ENCODE results near the gene TMEM132A. TPM values are rescaled to one million over a fixed set of nuclear protein-coding genes. Genes with fewer than 3 reads are reported as not detected.

Gene TMEM132A
- total RNA-seq, 1 experiment from 2014 or later: 95.5 TPM

DNA sequence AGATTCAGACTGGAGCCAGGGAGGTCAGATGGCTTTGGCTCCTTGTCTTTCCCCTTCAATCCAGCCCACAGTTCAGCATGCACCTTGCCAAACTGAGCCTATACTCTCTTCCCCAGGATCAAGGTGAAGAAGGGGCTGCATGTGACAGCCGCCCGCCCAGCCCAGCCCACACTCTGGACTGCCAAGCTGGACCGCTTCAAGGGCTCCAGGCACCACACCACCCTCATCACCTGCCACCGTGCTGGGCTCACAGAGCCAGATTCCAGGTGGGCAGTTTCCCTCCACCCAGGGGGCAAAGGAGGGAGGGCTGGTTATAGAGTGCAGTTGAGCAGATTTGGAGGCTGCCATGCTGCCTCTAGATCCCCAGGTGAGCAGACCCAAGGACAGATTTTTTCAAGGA is 6.1 kb downstream of the TMEM132A start:
- Histone ChIP-seq H4K91ac (ENCODE audit: insufficient read length, low read depth, low read length) (no peak overlapping the region), H3K18ac (ENCODE audit: insufficient read length, low read depth, low read length) (no peak overlapping the region), H3K4me2 (ENCODE audit: insufficient read depth, insufficient read length, low read length) (no peak overlapping the region), H3K79me1 (ENCODE audit: insufficient read depth, low read depth, low read length, poor library complexity, severe bottlenecking) (no peaks in the 10 kb centered on the region), H2BK12ac (ENCODE audit: insufficient read length, low read depth, low read length) (no peak overlapping the region), H3K23ac (ENCODE audit: insufficient read length, low read depth, low read length) (no peak overlapping the region), H3K56ac (ENCODE audit: insufficient read length, low read depth, low read length) (no peak overlapping the region), H2BK15ac (ENCODE audit: low read depth, low read length) (no peak overlapping the region), H4K20me1 (ENCODE audit: control insufficient read depth, insufficient read depth, insufficient read length) (no peaks in the 10 kb centered on the region), H3T11ph (ENCODE audit: low read length) (no peak overlapping the region), H3K14ac (ENCODE audit: insufficient read depth, low read length) (no peak overlapping the region), H4K5ac (ENCODE audit: insufficient read length, low read depth, low read length) (no peak overlapping the region), H2BK20ac (ENCODE audit: low read depth, low read length, poor library complexity, severe bottlenecking) (no peak overlapping the region), H3K27me3 (ENCODE audit: insufficient read depth, low read length) (no peaks in the 10 kb centered on the region), H2AFZ (ENCODE audit: low read length) (no peak overlapping the region), H3K4ac (ENCODE audit: low read depth, low read length) (no peak overlapping the region), H2AK5ac (ENCODE audit: insufficient read length, low read length) (no peak overlapping the region), H3K9ac (ENCODE audit: extremely low read depth, insufficient read length, low read length) (no peak overlapping the region), H4K8ac (replicated peaks; ENCODE audit: insufficient read length, low read depth, low read length) (no peak overlapping the region), H2BK120ac (ENCODE audit: low read depth, low read length, poor library complexity, severe bottlenecking) (no peak overlapping the region), H3K9me3 (ENCODE audit: control insufficient read depth, low read depth, low read length) (no peaks in the 10 kb centered on the region), H3K23me2 (ENCODE audit: insufficient read length, low read depth, low read length, poor library complexity, severe bottlenecking) (peaks cover 2% of the 10 kb centered on the region), H3K79me2 (ENCODE audit: insufficient read depth, low read length) (no peaks in the 10 kb centered on the region), H3K27ac (ENCODE audit: insufficient read length, low read depth, low read length) (no peak overlapping the region), H2BK5ac (ENCODE audit: insufficient read length, low read length) (no peak overlapping the region), H3K4me1 (ENCODE audit: insufficient read depth, low read length) (peaks cover 2% of the 10 kb centered on the region; the same call in 1 of the 2 replicates)
- no peaks in the 10 kb centered on the region; the same call in none of the 2 replicates for H3K27me3 Mint-ChIP-seq (ENCODE audit: low read depth)
- H3K4me1 Mint-ChIP-seq: peaks cover 18 to 24% of the 10 kb centered on the region in 2 experiments
- DNase-seq: no peak
- H3K4me3 Mint-ChIP-seq: no peak overlapping the region
- H3K36me3 Mint-ChIP-seq (ENCODE audit: insufficient read depth in 1 of 3, low read depth in 3 of 3): peaks cover 35 to 67% (median 56%) of the 10 kb centered on the region in 3 experiments; a peak in 6 of 7 replicates
- H3K9me3 Mint-ChIP-seq: no peaks in the 10 kb centered on the region
- TF ChIP-seq, protein P1, sequence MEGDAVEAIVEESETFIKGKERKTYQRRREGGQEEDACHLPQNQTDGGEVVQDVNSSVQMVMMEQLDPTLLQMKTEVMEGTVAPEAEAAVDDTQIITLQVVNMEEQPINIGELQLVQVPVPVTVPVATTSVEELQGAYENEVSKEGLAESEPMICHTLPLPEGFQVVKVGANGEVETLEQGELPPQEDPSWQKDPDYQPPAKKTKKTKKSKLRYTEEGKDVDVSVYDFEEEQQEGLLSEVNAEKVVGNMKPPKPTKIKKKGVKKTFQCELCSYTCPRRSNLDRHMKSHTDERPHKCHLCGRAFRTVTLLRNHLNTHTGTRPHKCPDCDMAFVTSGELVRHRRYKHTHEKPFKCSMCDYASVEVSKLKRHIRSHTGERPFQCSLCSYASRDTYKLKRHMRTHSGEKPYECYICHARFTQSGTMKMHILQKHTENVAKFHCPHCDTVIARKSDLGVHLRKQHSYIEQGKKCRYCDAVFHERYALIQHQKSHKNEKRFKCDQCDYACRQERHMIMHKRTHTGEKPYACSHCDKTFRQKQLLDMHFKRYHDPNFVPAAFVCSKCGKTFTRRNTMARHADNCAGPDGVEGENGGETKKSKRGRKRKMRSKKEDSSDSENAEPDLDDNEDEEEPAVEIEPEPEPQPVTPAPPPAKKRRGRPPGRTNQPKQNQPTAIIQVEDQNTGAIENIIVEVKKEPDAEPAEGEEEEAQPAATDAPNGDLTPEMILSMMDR (conservative IDR thresholded peaks at IDR 0.05): no peak
- no peak overlapping the region for H3K27ac Mint-ChIP-seq
- WGBS (ENCODE audit: extremely low coverage, insufficient read length, low lambda C conversion rate): no CpG with 5 or more reads among the region's 4 CpGs
